Dendritic cell treated with granulocyte-macrophage colony-stimulating factor and Interleukin-4, amounts not matched to agents 40 ng/mL and 50 ng/mL, for 4 days (primary cell): Measurements from ENCODE around the gene PROM1.

Experiments
- H3K27ac Mint-ChIP-seq: one replicate; pipeline ENCODE4 v1.8.0; 2022; ENCODE audit warnings: mild to moderate bottlenecking, mixed read lengths
- H3K27me3 Mint-ChIP-seq: one replicate; pipeline ENCODE4 v1.8.0; 2022; ENCODE audit warnings: mild to moderate bottlenecking, mixed read lengths
- H3K36me3 Mint-ChIP-seq: one replicate; pipeline ENCODE4 v1.8.0; 2022; ENCODE audit warnings: low read depth, mixed read lengths
- H3K4me1 Mint-ChIP-seq: one replicate; pipeline ENCODE4 v1.8.0; 2022; ENCODE audit warnings: low read depth, mixed read lengths
- H3K4me3 Mint-ChIP-seq: one replicate; pipeline ENCODE4 v1.8.0; 2022; ENCODE audit warnings: mild to moderate bottlenecking, moderate library complexity, mixed read lengths
- H3K9me3 Mint-ChIP-seq: one replicate; pipeline ENCODE4 v1.8.0; 2022; ENCODE audit warnings: mixed read lengths
- intact Hi-C: fragments of 100-400 bp; cut with micrococcal nuclease; formaldehyde crosslinking; loops from one replicate; pipeline ENCODE4 v1.15.0; 2022

PROM1 gene

GRCh38 chr4:16118090-16118489, 34.3 kb upstream of the PROM1 start:
- peaks cover 14% of the 10 kb centered on the region for H3K4me1 Mint-ChIP-seq
- no peaks in the 10 kb centered on the region for H3K36me3 Mint-ChIP-seq
- no peaks in the 10 kb centered on the region for H3K9me3 Mint-ChIP-seq
- intact Hi-C loops = no loop called here
- no peak overlapping the region for H3K4me3 Mint-ChIP-seq
- no peak overlapping the region for H3K27ac Mint-ChIP-seq
- H3K27me3 Mint-ChIP-seq = peaks cover 3% of the 10 kb centered on the region

GRCh38 chr4:16117164-16117563, 33.3 kb upstream of the PROM1 start:
- peaks cover 10% of the 10 kb centered on the region for H3K4me1 Mint-ChIP-seq
- no peaks in the 10 kb centered on the region for H3K9me3 Mint-ChIP-seq
- intact Hi-C loops = no loop called here
- no peak overlapping the region for H3K27ac Mint-ChIP-seq
- peaks cover 3% of the 10 kb centered on the region for H3K27me3 Mint-ChIP-seq
- no peak overlapping the region for H3K4me3 Mint-ChIP-seq
- no peaks in the 10 kb centered on the region for H3K36me3 Mint-ChIP-seq

GRCh38 chr4:16116493-16116990, 32.7 kb upstream of the PROM1 start:
- H3K4me3 Mint-ChIP-seq = no peak overlapping the region
- no peaks in the 10 kb centered on the region for H3K36me3 Mint-ChIP-seq
- H3K27ac Mint-ChIP-seq = no peak overlapping the region
- H3K4me1 Mint-ChIP-seq = peaks cover 4% of the 10 kb centered on the region
- no peaks in the 10 kb centered on the region for H3K9me3 Mint-ChIP-seq
- intact Hi-C loops = no loop called here
- H3K27me3 Mint-ChIP-seq = peaks cover 3% of the 10 kb centered on the region

GRCh38 chr4:16116019-16116418, 32.2 kb upstream of the PROM1 start:
- no peaks in the 10 kb centered on the region for H3K4me1 Mint-ChIP-seq
- intact Hi-C loops = no loop called here
- no peaks in the 10 kb centered on the region for H3K36me3 Mint-ChIP-seq

GRCh38 chr4:16114546-16114945, 30.7 kb upstream of the PROM1 start:
- intact Hi-C loops = no loop called here
- H3K36me3 Mint-ChIP-seq = no peaks in the 10 kb centered on the region
- no peak overlapping the region for H3K4me3 Mint-ChIP-seq
- H3K27me3 Mint-ChIP-seq = peaks cover 3% of the 10 kb centered on the region
- H3K9me3 Mint-ChIP-seq = peaks cover 8% of the 10 kb centered on the region
- H3K27ac Mint-ChIP-seq = no peak overlapping the region
- H3K4me1 Mint-ChIP-seq = no peaks in the 10 kb centered on the region

More at GRCh38 chr4:16116019-16116418, 32.2 kb upstream of the PROM1 start:
- Mint-ChIP-seq H3K27ac (no peak overlapping the region), H3K27me3 (peaks cover 3% of the 10 kb centered on the region), H3K9me3 (no peaks in the 10 kb centered on the region), H3K4me3 (no peak overlapping the region)

GRCh38 chr4:16113741-16114140, 29.9 kb upstream of the PROM1 start:
- intact Hi-C loops = no loop called here

GRCh38 chr4:16111533-16111932, 27.7 kb upstream of the PROM1 start:
- Mint-ChIP-seq H3K4me3 (no peak overlapping the region), H3K4me1 (no peaks in the 10 kb centered on the region), H3K27me3 (peaks cover 3% of the 10 kb centered on the region), H3K9me3 (peaks cover 9% of the 10 kb centered on the region), H3K27ac (no peak overlapping the region), H3K36me3 (no peaks in the 10 kb centered on the region)
- intact Hi-C loops = no loop called here

More at GRCh38 chr4:16113741-16114140, 29.9 kb upstream of the PROM1 start:
- H3K4me1 Mint-ChIP-seq = no peaks in the 10 kb centered on the region
- peaks cover 3% of the 10 kb centered on the region for H3K27me3 Mint-ChIP-seq
- no peak overlapping the region for H3K4me3 Mint-ChIP-seq
- H3K27ac Mint-ChIP-seq = no peak overlapping the region
- H3K36me3 Mint-ChIP-seq = no peaks in the 10 kb centered on the region
- peaks cover 9% of the 10 kb centered on the region for H3K9me3 Mint-ChIP-seq

GRCh38 chr4:16110661-16111290, 27.0 kb upstream of the PROM1 start:
- Mint-ChIP-seq H3K4me3 (no peak overlapping the region), H3K4me1 (no peaks in the 10 kb centered on the region), H3K36me3 (no peaks in the 10 kb centered on the region), H3K9me3 (peaks cover 9% of the 10 kb centered on the region), H3K27me3 (peaks cover 3% of the 10 kb centered on the region), H3K27ac (no peak overlapping the region)
- intact Hi-C loops = no loop called here

GRCh38 chr4:16110199-16110598, 26.4 kb upstream of the PROM1 start:
- Mint-ChIP-seq H3K27ac (no peak overlapping the region), H3K9me3 (peaks cover 9% of the 10 kb centered on the region), H3K36me3 (no peaks in the 10 kb centered on the region), H3K27me3 (peaks cover 3% of the 10 kb centered on the region), H3K4me3 (no peak overlapping the region), H3K4me1 (no peaks in the 10 kb centered on the region)
- intact Hi-C loops = no loop called here

GRCh38 chr4:16109256-16109655, 25.4 kb upstream of the PROM1 start:
- Mint-ChIP-seq H3K27me3 (no peaks in the 10 kb centered on the region), H3K4me3 (no peak overlapping the region), H3K27ac (no peak overlapping the region), H3K9me3 (peaks cover 9% of the 10 kb centered on the region), H3K4me1 (no peaks in the 10 kb centered on the region), H3K36me3 (no peaks in the 10 kb centered on the region)
- intact Hi-C loops = no loop called here

- no peaks in the 10 kb centered on the region for H3K36me3 Mint-ChIP-seq
- H3K9me3 Mint-ChIP-seq = peaks cover 9% of the 10 kb centered on the region
- intact Hi-C loops = no loop called here
- no peaks in the 10 kb centered on the region for H3K27me3 Mint-ChIP-seq
- no peak overlapping the region for H3K4me3 Mint-ChIP-seq
- H3K4me1 Mint-ChIP-seq = no peaks in the 10 kb centered on the region
- H3K27ac Mint-ChIP-seq = no peak overlapping the region
Observed at GRCh38 chr4:16106956-16107355, 23.1 kb upstream of the PROM1 start.

GRCh38 chr4:16104520-16104919, 20.7 kb upstream of the PROM1 start:
- intact Hi-C loops = no loop called here
- no peaks in the 10 kb centered on the region for H3K36me3 Mint-ChIP-seq
- H3K27me3 Mint-ChIP-seq = no peaks in the 10 kb centered on the region
- no peak overlapping the region for H3K27ac Mint-ChIP-seq
- no peaks in the 10 kb centered on the region for H3K4me1 Mint-ChIP-seq
- no peak overlapping the region for H3K4me3 Mint-ChIP-seq
- peaks cover under 1% of the 10 kb centered on the region for H3K9me3 Mint-ChIP-seq

- Mint-ChIP-seq H3K36me3 (no peaks in the 10 kb centered on the region), H3K27ac (no peak overlapping the region), H3K27me3 (no peaks in the 10 kb centered on the region), H3K4me3 (no peak overlapping the region), H3K4me1 (no peaks in the 10 kb centered on the region), H3K9me3 (no peaks in the 10 kb centered on the region)
- intact Hi-C loops = no loop called here
Observed at GRCh38 chr4:16102356-16102755, 18.5 kb upstream of the PROM1 start.

GRCh38 chr4:16100833-16101232, 17.0 kb upstream of the PROM1 start:
- H3K36me3 Mint-ChIP-seq = no peaks in the 10 kb centered on the region
- no peak overlapping the region for H3K4me3 Mint-ChIP-seq
- no peaks in the 10 kb centered on the region for H3K4me1 Mint-ChIP-seq
- H3K27me3 Mint-ChIP-seq = no peaks in the 10 kb centered on the region
- H3K27ac Mint-ChIP-seq = no peak overlapping the region
- intact Hi-C loops = no loop called here
- no peaks in the 10 kb centered on the region for H3K9me3 Mint-ChIP-seq

GRCh38 chr4:16092682-16093319, 9.0 kb upstream of the PROM1 start:
- no peaks in the 10 kb centered on the region for H3K36me3 Mint-ChIP-seq
- H3K9me3 Mint-ChIP-seq = no peaks in the 10 kb centered on the region
- H3K27me3 Mint-ChIP-seq = no peaks in the 10 kb centered on the region
- no peak overlapping the region for H3K4me3 Mint-ChIP-seq
- no peak overlapping the region for H3K27ac Mint-ChIP-seq
- intact Hi-C loops = no loop called here
- no peaks in the 10 kb centered on the region for H3K4me1 Mint-ChIP-seq
